GM23338 (cell line): ENCODE measurements around the gene LMNTD2. TPM values are rescaled to one million over a fixed set of nuclear protein-coding genes. Genes with fewer than 3 reads are reported as not detected.

Source experiments
- ATAC-seq: fragments of 200-7000 bp; cut with Tn5 transposase; 3 replicates; pipeline ENCODE4 v1.9.1; 2020
- DNase-seq: peaks from one replicate; pipeline ENCODE4 v3.0.0-alpha.2; 2015; ENCODE audit warnings: low spot score
- H2AFZ ChIP-seq: fragments of 200-600 bp; sonication (generic); 2 replicates; pipeline ENCODE4 v1.8.0; 2016; ENCODE audit warnings: antibody characterized with exemption, mild to moderate bottlenecking, moderate library complexity
- H3F3A ChIP-seq: fragments of 200-600 bp; sonication (generic); replicated peaks from 2 replicates; pipeline ENCODE4 v1.8.0; 2017; ENCODE audit warnings: antibody characterized with exemption, mixed run types, low read depth
- H3K27ac ChIP-seq: fragments of 200-600 bp; sonication (generic); 2 replicates; pipeline ENCODE4 v1.6.1; 2016; ENCODE audit warnings: low read depth
- H3K27me3 ChIP-seq: fragments of 200-600 bp; sonication (generic); 2 replicates; pipeline ENCODE4 v1.8.0; 2016; ENCODE audit warnings: mild to moderate bottlenecking, mixed run types, moderate library complexity; ENCODE audit not compliant: insufficient read depth
- H3K36me3 ChIP-seq: fragments of 200-600 bp; sonication (generic); 2 replicates; pipeline ENCODE4 v1.8.0; 2016; ENCODE audit warnings: mild to moderate bottlenecking; ENCODE audit not compliant: insufficient read depth
- H3K4me1 ChIP-seq: fragments of 200-600 bp; sonication (generic); 2 replicates; pipeline ENCODE4 v1.8.0; 2016; ENCODE audit warnings: mild to moderate bottlenecking, moderate library complexity; ENCODE audit not compliant: insufficient read depth
- H3K4me2 ChIP-seq: fragments of 200-600 bp; sonication (generic); 2 replicates; pipeline ENCODE4 v1.7.1; 2017; ENCODE audit warnings: mixed run types
- H3K4me3 ChIP-seq: fragments of 200-600 bp; sonication (generic); 2 replicates; pipeline ENCODE4 v1.6.1; 2016; ENCODE audit warnings: mixed run types
- H3K79me2 ChIP-seq: fragments of 200-600 bp; sonication (generic); replicated peaks from 2 replicates; pipeline ENCODE4 v1.8.0; 2017; ENCODE audit warnings: mild to moderate bottlenecking; ENCODE audit not compliant: insufficient read depth
- H3K9me2 ChIP-seq: fragments of 200-600 bp; sonication (generic); 2 replicates; pipeline ENCODE4 v1.8.0; 2017; ENCODE audit not compliant: insufficient read depth
- H4K20me1 ChIP-seq: fragments of 200-600 bp; sonication (generic); replicated peaks from 2 replicates; pipeline ENCODE4 v1.8.0; 2017; ENCODE audit warnings: mild to moderate bottlenecking; ENCODE audit not compliant: insufficient read depth
- H3K27ac Mint-ChIP-seq: 2 replicates; pipeline ENCODE4 v1.8.0; 2020; ENCODE audit warnings: inconsistent platforms, mild to moderate bottlenecking, moderate library complexity, mixed read lengths
- H3K27me3 Mint-ChIP-seq: 3 replicates; pipeline ENCODE4 v1.8.0; 2022; ENCODE audit warnings: low read depth, mild to moderate bottlenecking, moderate library complexity, mixed read lengths, inconsistent platforms; ENCODE audit not compliant: insufficient read depth, poor library complexity
- H3K36me3 Mint-ChIP-seq: 3 replicates; pipeline ENCODE4 v1.8.0; 2021; ENCODE audit warnings: low read depth, mild to moderate bottlenecking, inconsistent platforms, moderate library complexity, mixed read lengths
- H3K4me1 Mint-ChIP-seq: 3 replicates; pipeline ENCODE4 v1.8.0; 2020; ENCODE audit warnings: mild to moderate bottlenecking, inconsistent platforms, mixed read lengths
- H3K4me3 Mint-ChIP-seq: 3 replicates; pipeline ENCODE4 v1.8.0; 2021; ENCODE audit warnings: moderate library complexity, mild to moderate bottlenecking, inconsistent platforms, mixed read lengths
- H3K9me3 Mint-ChIP-seq: 3 replicates; pipeline ENCODE4 v1.8.0; 2020; ENCODE audit warnings: moderate library complexity, mild to moderate bottlenecking, inconsistent platforms, mixed read lengths
- CREB1 ChIP-seq: fragments of 250-450 bp; sonication (Bioruptor Pico); IDR thresholded peaks from 2 replicates; pipeline ENCODE4 v1.5.0; 2020; ENCODE audit warnings: low read depth, mild to moderate bottlenecking, moderate library complexity
- ETS1 ChIP-seq: IDR thresholded peaks from 2 replicates; pipeline ENCODE4 v1.6.1; 2016; ENCODE audit warnings: antibody characterized with exemption
- JUNB ChIP-seq: IDR thresholded peaks from one replicate; pipeline ENCODE4 v1.6.1; 2016; ENCODE audit warnings: antibody characterized with exemption; ENCODE audit not compliant: unreplicated experiment
- POLR2AphosphoS5 ChIP-seq: IDR thresholded peaks from 2 replicates; pipeline ENCODE4 v1.6.1; 2016; ENCODE audit warnings: antibody characterized with exemption, low read depth
- REST ChIP-seq: IDR thresholded peaks from one replicate; pipeline ENCODE4 v1.6.1; 2018; ENCODE audit warnings: antibody characterized with exemption; ENCODE audit not compliant: unreplicated experiment
- STAT1 ChIP-seq: IDR thresholded peaks from one replicate; pipeline ENCODE4 v1.6.1; 2016; ENCODE audit warnings: antibody characterized with exemption; ENCODE audit not compliant: unreplicated experiment
- polyA plus RNA-seq: library from polyadenylated mRNA; unstranded; fragments of >200 nt; fragmentation: Nextera tagmentation; extraction: Ambion mirVana; gene quantifications from 2 replicates; pipeline ENCODE4 v1.2.1, GENCODE V29; 2016
- total RNA-seq: library from RNA; depleted of rRNA; stranded (reverse); fragments of >200 nt; shearing (Covaris generic); gene quantifications from 2 replicates; pipeline ENCODE4 v1.2.3, GENCODE V29; 2014

LMNTD2 gene
- total and polyA plus RNA-seq, 2 experiments from 2014 or later = 1.3 to 2.1 TPM

- TF ChIP-seq REST (no peak), STAT1 (no peak), CREB1 (CRISPR knock-in tag) (no peak)
Observed at GRCh38 chr11:576811-577610, 16.5 kb upstream of the LMNTD2 start (continued).

- TF ChIP-seq POLR2AphosphoS5 = peak; percentile 58
- TF ChIP-seq CREB1 (CRISPR knock-in tag) = peak; percentile 27
- TF ChIP-seq ETS1 = peak; percentile 54; the same call in 1 of the 2 replicates
- TF ChIP-seq JUNB = no peak
- peaks cover 23% of the 10 kb centered on the region for H3K27me3 Mint-ChIP-seq
- peak within 1 kb of the TSS; percentile 99 for H3K4me2 ChIP-seq
- peak; percentile 73 for ATAC-seq
- peak within 1 kb of the TSS; percentile 100 for H3K27ac Mint-ChIP-seq
- peak within 1 kb of the TSS; percentile 96 for H3K4me3 ChIP-seq
- peak within 1 kb of the TSS; percentile 90 for H3K4me3 Mint-ChIP-seq
- H3K9me2 ChIP-seq = no peaks in the 10 kb centered on the region
- H3K4me1 ChIP-seq = peaks cover 12% of the 10 kb centered on the region
- peak within 1 kb of the TSS; percentile 94; the same call in 1 of the 2 replicates for H2AFZ ChIP-seq
- peaks cover 13% of the 10 kb centered on the region; the same call in 1 of the 2 replicates for H3F3A ChIP-seq
- peak; percentile 96 for DNase-seq
- peaks cover 30% of the 10 kb centered on the region for H3K4me1 Mint-ChIP-seq
- H3K9me3 Mint-ChIP-seq = no peaks in the 10 kb centered on the region; the same call in 2 of the 3 replicates
- peaks cover 45% of the 10 kb centered on the region for H3K79me2 ChIP-seq
- H3K27ac ChIP-seq = peak within 1 kb of the TSS; percentile 97
- peaks cover 2% of the 10 kb centered on the region for H3K36me3 Mint-ChIP-seq
- peaks cover 22% of the 10 kb centered on the region for H3K27me3 ChIP-seq
- H3K36me3 ChIP-seq = no peaks in the 10 kb centered on the region
- H4K20me1 ChIP-seq = peaks cover 32% of the 10 kb centered on the region
Observed at GRCh38 chr11:575996-576768, 15.6 kb upstream of the LMNTD2 start, which contains the start of gene PHRF1. TSS of gene PHRF1 (plus strand) at chr11:576470. CDS start at chr11:581513, 5,043 bp downstream.
